Measurements from ENCODE around the gene IRF8.
A peak's percentile ranks its signal among the peaks of the same experiment; 100 is the strongest.
"Not testable (repeated sequence)": the region's sequence is repeated elsewhere in the genome, so short reads cannot be mapped to it uniquely, and the experiment has no call there.

Gene IRF8

GRCh38 chr16:85892760-85893159 lies 6.2 kb upstream of the IRF8 start:
- no peak for DNase-seq (ENCODE audit: low read depth)

- no peak for DNase-seq (ENCODE audit: low read depth)
Measured at GRCh38 chr16:85894266-85894665, 4.7 kb upstream of the IRF8 start.

- DNase-seq (ENCODE audit: low read depth), result no peak
Measured at GRCh38 chr16:85897382-85897781, 1.6 kb upstream of the IRF8 start.

- DNase-seq (ENCODE audit: low read depth), result no peak
Measured at GRCh38 chr16:85899444-85899843, 482 bp downstream of the IRF8 start.

- DNase-seq (ENCODE audit: low read depth), result no peak
Measured at GRCh38 chr16:85900027-85900792, 1.2 kb downstream of the IRF8 start.

- no peak for DNase-seq (ENCODE audit: low read depth)
Measured at GRCh38 chr16:85901110-85901509, 2.1 kb downstream of the IRF8 start.

- DNase-seq (ENCODE audit: low read depth), result no peak
Measured at GRCh38 chr16:85901773-85902365, 2.9 kb downstream of the IRF8 start.

- DNase-seq (ENCODE audit: low read depth), result peak; percentile 34
Measured at GRCh38 chr16:85902366-85903155, 3.6 kb downstream of the IRF8 start.

- no peak for DNase-seq (ENCODE audit: low read depth)
Measured at GRCh38 chr16:85903559-85903958, 4.6 kb downstream of the IRF8 start.

GRCh38 chr16:85905110-85906095 lies 6.4 kb downstream of the IRF8 start:
- DNase-seq (ENCODE audit: low read depth), result no peak

- DNase-seq (ENCODE audit: low read depth), result no peak
Measured at GRCh38 chr16:85906349-85906748, 7.4 kb downstream of the IRF8 start.

- not testable (repeated sequence) for DNase-seq (ENCODE audit: low read depth)
Measured at GRCh38 chr16:85907231-85907630, 8.3 kb downstream of the IRF8 start.

GRCh38 chr16:85908444-85908843 lies 9.5 kb downstream of the IRF8 start:
- DNase-seq (ENCODE audit: low read depth), result no peak

GRCh38 chr16:85908889-85909589 lies 10.1 kb downstream of the IRF8 start:
- DNase-seq (ENCODE audit: low read depth), result no peak

GRCh38 chr16:85909932-85910853 lies 11.2 kb downstream of the IRF8 start:
- no peak for DNase-seq (ENCODE audit: low read depth)

- no peak for DNase-seq (ENCODE audit: low read depth)
Measured at GRCh38 chr16:85910854-85911247, 11.9 kb downstream of the IRF8 start.

- DNase-seq (ENCODE audit: low read depth), result no peak
Measured at GRCh38 chr16:85911251-85911930, 12.4 kb downstream of the IRF8 start.

- DNase-seq (ENCODE audit: low read depth), result no peak
Measured at GRCh38 chr16:85912211-85912974, 13.4 kb downstream of the IRF8 start.

- no peak for DNase-seq (ENCODE audit: low read depth)
Measured at GRCh38 chr16:85913141-85913601, 14.2 kb downstream of the IRF8 start.

All from activated T-cell treated with anti-CD3 and anti-CD28 coated beads for 24 hours (primary cell).